GM12891 (cell line): ENCODE results near the gene DIS3L2.

ENCODE experiments used
- PAX5 ChIP-seq: IDR thresholded peaks from 2 replicates; pipeline ENCODE4 v1.6.1; 2011; ENCODE audit warnings: low read length, moderate library complexity, mild to moderate bottlenecking; ENCODE audit not compliant: insufficient read depth, severe bottlenecking
- POLR2A ChIP-seq: IDR thresholded peaks from 2 replicates; pipeline ENCODE4 v1.6.1; 2011; ENCODE audit warnings: low read depth, low read length, control low read depth
- POLR2AphosphoS5 ChIP-seq: IDR thresholded peaks from 2 replicates; pipeline ENCODE4 v1.6.1; 2011; ENCODE audit warnings: low read depth, low read length, control low read depth
- POU2F2 ChIP-seq: IDR thresholded peaks from 2 replicates; pipeline ENCODE4 v1.6.1; 2011; ENCODE audit warnings: low read depth, mild to moderate bottlenecking, control low read depth, low read length, moderate library complexity
- SPI1 ChIP-seq: IDR thresholded peaks from 2 replicates; pipeline ENCODE4 v1.6.1; 2011; ENCODE audit warnings: low read depth, low read length, control low read depth
- TAF1 ChIP-seq: IDR thresholded peaks from 2 replicates; pipeline ENCODE4 v1.6.1; 2011; ENCODE audit warnings: low read depth, low read length, control low read depth

DNA sequence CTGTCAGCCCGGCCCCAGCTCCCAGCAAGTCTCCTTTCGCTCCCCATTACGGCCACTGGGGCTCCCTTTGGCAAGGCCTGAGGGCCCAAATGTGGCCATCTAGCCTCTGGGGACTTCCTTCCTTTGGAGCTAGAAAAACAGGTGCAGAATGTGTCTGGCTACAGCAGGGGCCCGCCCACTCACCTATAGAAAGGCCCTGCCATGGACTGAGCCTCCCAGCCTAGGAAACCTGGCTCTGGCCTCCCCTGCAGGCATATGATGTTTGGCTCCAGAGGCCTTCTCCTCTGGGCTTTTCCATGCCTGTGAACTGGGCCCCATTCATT, 361.8 kb downstream of the DIS3L2 start:
- no peak for TF ChIP-seq SPI1
- no peak for TF ChIP-seq POLR2A
- TF ChIP-seq PAX5 = no peak
- no peak for TF ChIP-seq TAF1
- no peak for TF ChIP-seq POLR2AphosphoS5
- no peak for TF ChIP-seq POU2F2
